Measurements from ENCODE around the gene TPRG1L. TPM values are rescaled to one million over a fixed set of nuclear protein-coding genes. Genes with fewer than 3 reads are reported as not detected.
"Not testable (repeated sequence)": the region's sequence is repeated elsewhere in the genome, so short reads cannot be mapped to it uniquely, and the experiment has no call there.

TPRG1L gene
- polyA plus RNA-seq, 1 experiment: 52.1 TPM

- TF ChIP-seq CTCF (IDR thresholded peaks at IDR 0.05; ENCODE audit: insufficient read depth, low read depth, low read length): no peak
- ChIA-PET POLR2A (no interaction called here), CTCF (interaction anchor here (0.6 to 4.6 kb wide), 4 partner anchors 9 to 41 kb away, joined by 4 to 24 read pairs (median 4); no protein-coding TSS in a partner anchor)
- Histone ChIP-seq H3K36me3 (ENCODE audit: control insufficient read depth, insufficient read depth, low read length) (no peaks in the 10 kb centered on the region), H3K4me3 (ENCODE audit: low read depth, low read length) (no peak overlapping the region), H3K27me3 (ENCODE audit: control insufficient read depth, insufficient read depth, low read length) (no peaks in the 10 kb centered on the region; the same call in none of the 2 replicates)
- DNase-seq (ENCODE audit: low read depth): no peak
These were observed 46.4 kb upstream of the TPRG1L start for GRCh38 chr1:3578433-3578805.

- Histone ChIP-seq H3K4me3 (ENCODE audit: low read depth, low read length) (no peak overlapping the region), H3K27me3 (ENCODE audit: control insufficient read depth, insufficient read depth, low read length) (no peaks in the 10 kb centered on the region; the same call in none of the 2 replicates), H3K36me3 (ENCODE audit: control insufficient read depth, insufficient read depth, low read length) (no peaks in the 10 kb centered on the region)
- ChIA-PET POLR2A (no interaction called here), CTCF (interaction anchor here (0.7 to 1.3 kb wide), 3 partner anchors 8 to 26 kb away, joined by 4 to 5 read pairs (median 4); no protein-coding TSS in a partner anchor)
- DNase-seq (ENCODE audit: low read depth): no peak
- TF ChIP-seq CTCF (IDR thresholded peaks at IDR 0.05; ENCODE audit: insufficient read depth, low read depth, low read length): no peak
These were observed 45.9 kb upstream of the TPRG1L start for GRCh38 chr1:3578906-3579305.

- POLR2A ChIA-PET: no interaction called here
- DNase-seq (ENCODE audit: low read depth): no peak
- CTCF ChIA-PET: interaction anchor here (0.7 kb wide), 1 partner anchor 15 kb away, joined by 4 read pairs; no protein-coding TSS in a partner anchor
These were observed 45.2 kb upstream of the TPRG1L start for GRCh38 chr1:3579626-3580025.

GRCh38 chr1:3580231-3580630 lies 44.6 kb upstream of the TPRG1L start:
- TF ChIP-seq CTCF (IDR thresholded peaks at IDR 0.05; ENCODE audit: insufficient read depth, low read depth, low read length): no peak
- no peak overlapping the region for H3K4me3 ChIP-seq (ENCODE audit: low read depth, low read length)
- POLR2A ChIA-PET: no interaction called here
- no peaks in the 10 kb centered on the region; the same call in none of the 2 replicates for H3K27me3 ChIP-seq (ENCODE audit: control insufficient read depth, insufficient read depth, low read length)
- DNase-seq (ENCODE audit: low read depth): no peak
- CTCF ChIA-PET: interaction anchor here (1.4 kb wide), 1 partner anchor 38 kb away, joined by 3 read pairs; no protein-coding TSS in a partner anchor
- H3K36me3 ChIP-seq (ENCODE audit: control insufficient read depth, insufficient read depth, low read length): no peaks in the 10 kb centered on the region

More at GRCh38 chr1:3579626-3580025, 45.2 kb upstream of the TPRG1L start:
- H3K4me3 ChIP-seq (ENCODE audit: low read depth, low read length): no peak overlapping the region
- no peak for TF ChIP-seq CTCF (IDR thresholded peaks at IDR 0.05; ENCODE audit: insufficient read depth, low read depth, low read length)
- H3K36me3 ChIP-seq (ENCODE audit: control insufficient read depth, insufficient read depth, low read length): no peaks in the 10 kb centered on the region
- no peaks in the 10 kb centered on the region; the same call in none of the 2 replicates for H3K27me3 ChIP-seq (ENCODE audit: control insufficient read depth, insufficient read depth, low read length)

- TF ChIP-seq CTCF (IDR thresholded peaks at IDR 0.05; ENCODE audit: insufficient read depth, low read depth, low read length): no peak
- ChIA-PET POLR2A (no interaction called here), CTCF (interaction anchor here (1.4 kb wide), 1 partner anchor 37 kb away, joined by 3 read pairs; no protein-coding TSS in a partner anchor)
- no peaks in the 10 kb centered on the region; the same call in none of the 2 replicates for H3K27me3 ChIP-seq (ENCODE audit: control insufficient read depth, insufficient read depth, low read length)
- DNase-seq (ENCODE audit: low read depth): no peak
- H3K36me3 ChIP-seq (ENCODE audit: control insufficient read depth, insufficient read depth, low read length): no peaks in the 10 kb centered on the region
- no peak overlapping the region for H3K4me3 ChIP-seq (ENCODE audit: low read depth, low read length)
These were observed 43.3 kb upstream of the TPRG1L start for GRCh38 chr1:3581296-3582036.

GRCh38 chr1:3583751-3584150 lies 41.1 kb upstream of the TPRG1L start:
- H3K27me3 ChIP-seq (ENCODE audit: control insufficient read depth, insufficient read depth, low read length); POLR2A ChIA-PET; DNase-seq (ENCODE audit: low read depth); H3K4me3 ChIP-seq (ENCODE audit: low read depth, low read length); H3K36me3 ChIP-seq (ENCODE audit: control insufficient read depth, insufficient read depth, low read length): not testable (repeated sequence)
- CTCF ChIA-PET: interaction anchor here (1.0 kb wide), 1 partner anchor 35 kb away, joined by 3 read pairs; no protein-coding TSS in a partner anchor

Measured in BJ (cell line).